H9 (cell line): ENCODE measurements around the gene ZFP64. TPM values are rescaled to one million over a fixed set of nuclear protein-coding genes. Genes with fewer than 3 reads are reported as not detected.
"Not testable (repeated sequence)": the region's sequence is repeated elsewhere in the genome, so short reads cannot be mapped to it uniquely, and the experiment has no call there.

ENCODE experiments used
- DNase-seq: peaks from one replicate; pipeline ENCODE4 v3.0.0-alpha.2; 2017
- H2AFZ ChIP-seq: one replicate; pipeline ENCODE4 v1.6.1; 2013; ENCODE audit warnings: mild to moderate bottlenecking, low read length, control low read depth, moderate library complexity
- H2AK5ac ChIP-seq: 2 replicates; pipeline ENCODE4 v1.6.1; 2013; ENCODE audit warnings: low read length, control low read depth, mixed read lengths; ENCODE audit not compliant: insufficient read length
- H2BK120ac ChIP-seq: one replicate; pipeline ENCODE4 v1.6.1; 2013; ENCODE audit warnings: low read depth, mild to moderate bottlenecking, low read length, control low read depth, inconsistent platforms; ENCODE audit not compliant: poor library complexity, severe bottlenecking
- H2BK12ac ChIP-seq: 2 replicates; pipeline ENCODE4 v1.6.1; 2013; ENCODE audit warnings: low read length, control low read depth, mixed read lengths, low read depth; ENCODE audit not compliant: insufficient read length
- H2BK15ac ChIP-seq: 2 replicates; pipeline ENCODE4 v1.6.1; 2013; ENCODE audit warnings: low read depth, low read length, control low read depth
- H2BK20ac ChIP-seq: one replicate; pipeline ENCODE4 v1.6.1; 2013; ENCODE audit warnings: low read depth, mild to moderate bottlenecking, low read length, control low read depth, inconsistent platforms; ENCODE audit not compliant: poor library complexity, severe bottlenecking
- H2BK5ac ChIP-seq: 2 replicates; pipeline ENCODE4 v1.6.1; 2013; ENCODE audit warnings: low read length, control low read depth, mixed read lengths; ENCODE audit not compliant: insufficient read length
- H3K14ac ChIP-seq: 2 replicates; pipeline ENCODE4 v1.6.1; 2013; ENCODE audit warnings: low read length, control low read depth; ENCODE audit not compliant: insufficient read depth
- H3K18ac ChIP-seq: 2 replicates; pipeline ENCODE4 v1.6.1; 2013; ENCODE audit warnings: low read depth, mild to moderate bottlenecking, mixed read lengths, low read length, control low read depth; ENCODE audit not compliant: insufficient read length
- H3K23ac ChIP-seq: 2 replicates; pipeline ENCODE4 v1.6.1; 2013; ENCODE audit warnings: low read length, control low read depth, mixed read lengths, low read depth; ENCODE audit not compliant: insufficient read length
- H3K23me2 ChIP-seq: 2 replicates; pipeline ENCODE4 v1.6.1; 2013; ENCODE audit warnings: low read depth, mild to moderate bottlenecking, mixed read lengths, low read length, control low read depth; ENCODE audit not compliant: insufficient read length, poor library complexity, severe bottlenecking
- H3K27ac ChIP-seq: 2 replicates; pipeline ENCODE4 v1.5.1; 2013; ENCODE audit warnings: low read length, control low read depth, mixed read lengths, low read depth; ENCODE audit not compliant: insufficient read length
- H3K27me3 ChIP-seq: 2 replicates; pipeline ENCODE4 v1.6.1; 2013; ENCODE audit warnings: low read length, control low read depth, inconsistent platforms; ENCODE audit not compliant: insufficient read depth
- H3K4ac ChIP-seq: 2 replicates; pipeline ENCODE4 v1.6.1; 2013; ENCODE audit warnings: low read depth, mild to moderate bottlenecking, control low read depth, inconsistent platforms, low read length, moderate library complexity
- H3K4me1 ChIP-seq: 2 replicates; pipeline ENCODE4 v1.6.1; 2013; ENCODE audit warnings: low read length, control low read depth, inconsistent platforms; ENCODE audit not compliant: insufficient read depth
- H3K4me2 ChIP-seq: 2 replicates; pipeline ENCODE4 v1.6.1; 2013; ENCODE audit warnings: low read length, control low read depth, mixed read lengths; ENCODE audit not compliant: insufficient read length, insufficient read depth
- H3K56ac ChIP-seq: 2 replicates; pipeline ENCODE4 v1.6.1; 2013; ENCODE audit warnings: low read depth, mild to moderate bottlenecking, mixed read lengths, low read length, control low read depth; ENCODE audit not compliant: insufficient read length
- H3K79me1 ChIP-seq: 2 replicates; pipeline ENCODE4 v1.6.1; 2013; ENCODE audit warnings: low read depth, mild to moderate bottlenecking, moderate library complexity, low read length, control low read depth, inconsistent platforms; ENCODE audit not compliant: insufficient read depth, poor library complexity, severe bottlenecking
- H3K79me2 ChIP-seq: 2 replicates; pipeline ENCODE4 v1.6.1; 2013; ENCODE audit warnings: low read length, control low read depth, inconsistent platforms; ENCODE audit not compliant: insufficient read depth
- H3K9ac ChIP-seq: 2 replicates; pipeline ENCODE4 v1.6.1; 2013; ENCODE audit warnings: low read length, control low read depth, mixed read lengths; ENCODE audit not compliant: insufficient read length; ENCODE audit errors: extremely low read depth
- H3K9me3 ChIP-seq: one replicate; pipeline ENCODE4 v1.6.1; 2013; ENCODE audit warnings: low read depth, low read length, inconsistent platforms; ENCODE audit not compliant: control insufficient read depth
- H3T11ph ChIP-seq: one replicate; pipeline ENCODE4 v1.6.1; 2013; ENCODE audit warnings: mild to moderate bottlenecking, low read length, control low read depth, inconsistent platforms
- H4K20me1 ChIP-seq: one replicate; pipeline ENCODE4 v1.6.1; 2013; ENCODE audit not compliant: control insufficient read depth, insufficient read length, insufficient read depth
- H4K5ac ChIP-seq: 2 replicates; pipeline ENCODE4 v1.6.1; 2013; ENCODE audit warnings: low read depth, mild to moderate bottlenecking, mixed read lengths, low read length, control low read depth; ENCODE audit not compliant: insufficient read length
- H4K8ac ChIP-seq: replicated peaks from 2 replicates; pipeline ENCODE4 v1.6.1; 2013; ENCODE audit warnings: low read length, control low read depth, mixed read lengths, low read depth; ENCODE audit not compliant: insufficient read length
- H4K91ac ChIP-seq: 2 replicates; pipeline ENCODE4 v1.6.1; 2013; ENCODE audit warnings: low read depth, mild to moderate bottlenecking, moderate library complexity, mixed read lengths, low read length, control low read depth; ENCODE audit not compliant: insufficient read length
- H3K27ac Mint-ChIP-seq, 3 experiments: 2 replicates in 2 of 3; 3 replicates in 1 of 3; pipeline ENCODE4 v1.8.0; 2020 to 2021; ENCODE audit warnings: mixed read lengths in 3 of 3, mild to moderate bottlenecking in 1 of 3, moderate library complexity in 1 of 3
- H3K27me3 Mint-ChIP-seq: 2 replicates; pipeline ENCODE4 v1.8.0; 2021; ENCODE audit warnings: low read depth, mild to moderate bottlenecking, moderate library complexity, mixed read lengths
- H3K36me3 Mint-ChIP-seq, 3 experiments: 2 replicates in 2 of 3; 3 replicates in 1 of 3; pipeline ENCODE4 v1.8.0; 2020 to 2021; ENCODE audit warnings: low read depth in 3 of 3, mixed read lengths in 3 of 3; ENCODE audit not compliant: insufficient read depth in 1 of 3
- H3K4me1 Mint-ChIP-seq, 2 experiments: 2 replicates each; pipeline ENCODE4 v1.8.0; 2020; ENCODE audit warnings: mixed read lengths in 2 of 2
- H3K4me3 Mint-ChIP-seq, 2 experiments: 2 replicates in 1 of 2; 3 replicates in 1 of 2; pipeline ENCODE4 v1.8.0; 2020 to 2021; ENCODE audit warnings: mild to moderate bottlenecking in 2 of 2, mixed read lengths in 2 of 2, moderate library complexity in 1 of 2
- H3K9me3 Mint-ChIP-seq, 2 experiments: 2 replicates in 1 of 2; 3 replicates in 1 of 2; pipeline ENCODE4 v1.8.0; 2020; ENCODE audit warnings: mild to moderate bottlenecking in 2 of 2, mixed read lengths in 2 of 2, moderate library complexity in 1 of 2
- total RNA-seq: library from RNA; stranded (reverse); gene quantifications from 2 replicates; pipeline ENCODE4 v1.2.1, GENCODE V29; 2021

Gene ZFP64
- total RNA-seq, 1 experiment from 2014 or later: 29.2 TPM

DNA sequence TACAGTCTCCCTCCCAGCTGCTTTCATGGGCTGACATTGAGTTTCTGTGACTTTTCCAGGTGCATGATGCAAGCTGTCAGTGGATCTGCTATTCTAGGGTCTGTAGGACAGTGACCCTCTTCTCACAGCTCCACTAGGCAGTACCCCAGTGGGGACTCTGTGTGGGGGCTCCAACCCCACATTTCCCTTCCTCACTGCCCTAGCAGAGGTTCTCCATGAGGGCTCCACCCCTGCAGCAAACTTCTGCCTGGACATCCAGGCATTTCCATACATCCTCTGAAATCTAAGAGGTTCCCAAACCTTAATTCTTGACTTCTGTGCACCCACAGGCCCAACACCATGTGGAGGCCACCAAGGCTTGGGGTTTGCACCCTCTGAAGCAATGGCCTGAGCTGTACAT, 29.3 kb upstream of the ZFP64 start:
- H3K23ac ChIP-seq, H2AFZ ChIP-seq, DNase-seq, H2BK5ac ChIP-seq, H3K23me2 ChIP-seq, H3T11ph ChIP-seq, H2BK15ac ChIP-seq, H3K56ac ChIP-seq, H3K14ac ChIP-seq, H3K9me3 ChIP-seq, H3K9ac ChIP-seq, H3K79me2 ChIP-seq, H2BK120ac ChIP-seq, H4K20me1 ChIP-seq, H4K91ac ChIP-seq, H2BK20ac ChIP-seq, H3K27ac ChIP-seq, H4K5ac ChIP-seq, H3K27me3 Mint-ChIP-seq, H3K4ac ChIP-seq, H3K4me3 Mint-ChIP-seq, H3K18ac ChIP-seq, H3K79me1 ChIP-seq, H3K4me1 Mint-ChIP-seq, H3K27me3 ChIP-seq, H3K27ac Mint-ChIP-seq, H2BK12ac ChIP-seq, H4K8ac ChIP-seq, H3K4me2 ChIP-seq, H2AK5ac ChIP-seq, H3K4me1 ChIP-seq: not testable (repeated sequence)
- peaks cover 5 to 30% (median 10%) of the 10 kb centered on the region in 3 experiments; a peak in 5 of 7 replicates for H3K36me3 Mint-ChIP-seq
- peaks cover 28 to 33% of the 10 kb centered on the region in 2 experiments for H3K9me3 Mint-ChIP-seq
